ENCODE results near the gene PTPN2.

PTPN2 gene

GRCh38 chr18:12843420-12844350 lies 40.4 kb downstream of the PTPN2 start:
- Histone ChIP-seq H3K4me1 (no peaks in the 10 kb centered on the region; the same call in 1 of the 2 replicates), H3K4me3 (ENCODE audit: low read depth, low read length) (no peak overlapping the region), H3K36me3 (no peaks in the 10 kb centered on the region), H3K27me3 (no peaks in the 10 kb centered on the region), H3K9me3 (no peaks in the 10 kb centered on the region)
- DNase-seq: peak; percentile 6
- no peak for TF ChIP-seq CTCF (IDR thresholded peaks at IDR 0.05; ENCODE audit: low read depth, low read length)

- no peaks in the 10 kb centered on the region for H3K36me3 ChIP-seq
- H3K9me3 ChIP-seq: no peaks in the 10 kb centered on the region
- DNase-seq: no peak
- H3K4me3 ChIP-seq (ENCODE audit: low read depth, low read length): no peak overlapping the region
- TF ChIP-seq CTCF (IDR thresholded peaks at IDR 0.05; ENCODE audit: low read depth, low read length): no peak
- H3K4me1 ChIP-seq: no peaks in the 10 kb centered on the region; the same call in 1 of the 2 replicates
- H3K27me3 ChIP-seq: no peaks in the 10 kb centered on the region
Observed at GRCh38 chr18:12842459-12843380, 41.3 kb downstream of the PTPN2 start.

- no peak overlapping the region for H3K4me3 ChIP-seq (ENCODE audit: low read depth, low read length)
- no peaks in the 10 kb centered on the region; the same call in 1 of the 2 replicates for H3K4me1 ChIP-seq
- no peak for DNase-seq
- no peaks in the 10 kb centered on the region for H3K9me3 ChIP-seq
- no peaks in the 10 kb centered on the region for H3K36me3 ChIP-seq
- no peak for TF ChIP-seq CTCF (IDR thresholded peaks at IDR 0.05; ENCODE audit: low read depth, low read length)
- no peaks in the 10 kb centered on the region for H3K27me3 ChIP-seq
Observed at GRCh38 chr18:12841070-12841469, 43.0 kb downstream of the PTPN2 start.

GRCh38 chr18:12840382-12840781 lies 43.7 kb downstream of the PTPN2 start:
- Histone ChIP-seq H3K9me3 (no peaks in the 10 kb centered on the region), H3K4me3 (ENCODE audit: low read depth, low read length) (no peak overlapping the region), H3K36me3 (no peaks in the 10 kb centered on the region), H3K4me1 (no peaks in the 10 kb centered on the region; the same call in 1 of the 2 replicates), H3K27me3 (no peaks in the 10 kb centered on the region)
- DNase-seq: no peak
- no peak for TF ChIP-seq CTCF (IDR thresholded peaks at IDR 0.05; ENCODE audit: low read depth, low read length)

GRCh38 chr18:12839526-12840196 lies 44.4 kb downstream of the PTPN2 start:
- Histone ChIP-seq H3K4me3 (ENCODE audit: low read depth, low read length) (no peak overlapping the region), H3K4me1 (no peaks in the 10 kb centered on the region; the same call in 1 of the 2 replicates), H3K27me3 (no peaks in the 10 kb centered on the region), H3K36me3 (no peaks in the 10 kb centered on the region), H3K9me3 (no peaks in the 10 kb centered on the region)
- no peak for DNase-seq
- TF ChIP-seq CTCF (IDR thresholded peaks at IDR 0.05; ENCODE audit: low read depth, low read length): no peak
